ENCODE results near the gene ADCY4. TPM values are rescaled to one million over a fixed set of nuclear protein-coding genes. Genes with fewer than 3 reads are reported as not detected.

Gene ADCY4
- total RNA-seq, 2 experiments from 2014 or later, result 1.4 to 1.8 TPM

- ATAC-seq, result no peak
- Mint-ChIP-seq H3K9me3 (ENCODE audit: low read depth) (no peaks in the 10 kb centered on the region), H3K27ac (peak overlapping the region; percentile 97), H3K36me3 (ENCODE audit: low read depth) (peaks cover 21% of the 10 kb centered on the region), H3K4me3 (peak overlapping the region; percentile 83), H3K27me3 (no peaks in the 10 kb centered on the region), H3K4me1 (peaks cover 51% of the 10 kb centered on the region)
- ChIA-PET POLR2A (interaction anchor here (0.7 to 1.7 kb wide), 11 partner anchors 8 to 1682 kb away, joined by 3 to 12 read pairs (median 5); partner anchors contain the start of genes CIDEB, DCAF11, LTB4R and NRL), CTCF (interaction anchor here (0.7 to 6.5 kb wide), 15 partner anchors 11 to 206 kb away, joined by 3 to 36 read pairs (median 8); partner anchors contain the start of genes CIDEB, DHRS1, MDP1 and NOP9)
- DNase-seq, result no peak
- intact Hi-C loops (cut with DNase I, micrococcal nuclease), result loop anchor here (1.0 to 10.0 kb wide), 17 partner anchors 25 to 717 kb away; partner anchors contain the start of genes CHMP4A (in 2 of the 2), GMPR2 (in 2 of the 2), NEDD8 (in 2 of the 2) and TINF2 (in 2 of the 2)
Observed at GRCh38 chr14:24271834-24272263, 63.0 kb downstream of the ADCY4 start.

- peak within 1 kb of the TSS; percentile 83 for H3K4me3 Mint-ChIP-seq
- no peaks in the 10 kb centered on the region for H3K27me3 Mint-ChIP-seq
- DNase-seq (peak; percentile 94), ATAC-seq (peak; percentile 85)
- peaks cover 26% of the 10 kb centered on the region for H3K36me3 Mint-ChIP-seq (ENCODE audit: low read depth)
- POLR2A ChIA-PET, result interaction anchor here (0.6 to 1.7 kb wide), 10 partner anchors 8 to 157 kb away, joined by 3 to 12 read pairs (median 5); partner anchors contain the start of genes CIDEB, DCAF11, LTB4R and NRL
- H3K27ac Mint-ChIP-seq, result peak within 1 kb of the TSS; percentile 97
- intact Hi-C loops (cut with DNase I, micrococcal nuclease), result loop anchor here (1.0 to 10.0 kb wide), 17 partner anchors 24 to 716 kb away; partner anchors contain the start of genes CHMP4A (in 2 of the 2), GMPR2 (in 2 of the 2), NEDD8 (in 2 of the 2) and TINF2 (in 2 of the 2)
- no peaks in the 10 kb centered on the region for H3K9me3 Mint-ChIP-seq (ENCODE audit: low read depth)
- CTCF ChIA-PET, result interaction anchor here (0.6 to 6.5 kb wide), 14 partner anchors 12 to 83 kb away, joined by 3 to 36 read pairs (median 8); partner anchors contain the start of genes CIDEB, DHRS1, IPO4 and MDP1
- H3K4me1 Mint-ChIP-seq, result peaks cover 46% of the 10 kb centered on the region
Observed at GRCh38 chr14:24271134-24271833, 63.6 kb downstream of the ADCY4 start, which contains the start of gene RABGGTA. TSS of gene RABGGTA (minus strand) at chr14:24271597. CDS start at chr14:24271115, 482 bp downstream.

GRCh38 chr14:24270537-24271133 lies 64.2 kb downstream of the ADCY4 start:
- no peaks in the 10 kb centered on the region for H3K27me3 Mint-ChIP-seq
- peak overlapping the region; percentile 83 for H3K4me3 Mint-ChIP-seq
- peaks cover 26% of the 10 kb centered on the region for H3K36me3 Mint-ChIP-seq (ENCODE audit: low read depth)
- no peaks in the 10 kb centered on the region for H3K9me3 Mint-ChIP-seq (ENCODE audit: low read depth)
- H3K27ac Mint-ChIP-seq, result peak overlapping the region; percentile 96
- H3K4me1 Mint-ChIP-seq, result peaks cover 45% of the 10 kb centered on the region
- POLR2A ChIA-PET, result interaction anchor here (0.6 to 2.0 kb wide), 12 partner anchors 8 to 156 kb away, joined by 3 to 12 read pairs (median 5); partner anchors contain the start of genes CIDEB, DCAF11, LTB4R and NRL
- no peak for DNase-seq
- intact Hi-C loops (cut with DNase I, micrococcal nuclease), result loop anchor here (1.0 to 10.0 kb wide), 17 partner anchors 23 to 716 kb away; partner anchors contain the start of genes CHMP4A (in 2 of the 2), GMPR2 (in 2 of the 2), NEDD8 (in 2 of the 2) and TINF2 (in 2 of the 2)
- CTCF ChIA-PET, result interaction anchor here (0.6 to 6.5 kb wide), 14 partner anchors 13 to 82 kb away, joined by 3 to 36 read pairs (median 8); partner anchors contain the start of genes CIDEB, DHRS1, IPO4 and MDP1
- no peak for ATAC-seq

GRCh38 chr14:24269910-24270536 lies 64.8 kb downstream of the ADCY4 start:
- H3K36me3 Mint-ChIP-seq (ENCODE audit: low read depth), result peaks cover 26% of the 10 kb centered on the region
- H3K27ac Mint-ChIP-seq, result no peak overlapping the region
- no peaks in the 10 kb centered on the region for H3K27me3 Mint-ChIP-seq
- intact Hi-C loops (cut with DNase I, micrococcal nuclease), result loop anchor here (5.0 to 10.0 kb wide), 4 partner anchors 38 to 715 kb away; partner anchors contain the start of genes CARMIL3 (in 1 of the 2), GMPR2 (in 1 of the 2), NEDD8 (in 1 of the 2) and THTPA (in 1 of the 2)
- H3K4me3 Mint-ChIP-seq, result peak overlapping the region; percentile 83
- POLR2A ChIA-PET, result interaction anchor here (1.1 to 2.0 kb wide), 4 partner anchors 9 to 28 kb away, joined by 4 to 6 read pairs (median 5); partner anchors contain the start of gene TINF2
- DNase-seq (no peak), ATAC-seq (no peak)
- no peaks in the 10 kb centered on the region for H3K9me3 Mint-ChIP-seq (ENCODE audit: low read depth)
- CTCF ChIA-PET, result interaction anchor here (0.7 to 6.5 kb wide), 11 partner anchors 13 to 143 kb away, joined by 3 to 36 read pairs (median 7); partner anchors contain the start of genes CIDEB, MDP1, TINF2 and TM9SF1
- H3K4me1 Mint-ChIP-seq, result peaks cover 39% of the 10 kb centered on the region

GRCh38 chr14:24269368-24269767 lies 65.5 kb downstream of the ADCY4 start:
- ATAC-seq, result no peak
- H3K27ac Mint-ChIP-seq, result no peak overlapping the region
- POLR2A ChIA-PET, result interaction anchor here (1.1 to 2.0 kb wide), 3 partner anchors 10 to 27 kb away, joined by 4 to 6 read pairs (median 5); partner anchors contain the start of gene TINF2

More at GRCh38 chr14:24269368-24269767, 65.5 kb downstream of the ADCY4 start:
- Mint-ChIP-seq H3K27me3 (no peaks in the 10 kb centered on the region), H3K4me3 (no peak overlapping the region), H3K4me1 (peaks cover 36% of the 10 kb centered on the region), H3K36me3 (ENCODE audit: low read depth) (peaks cover 26% of the 10 kb centered on the region), H3K9me3 (ENCODE audit: low read depth) (no peaks in the 10 kb centered on the region)
- intact Hi-C loops (cut with DNase I, micrococcal nuclease), result no loop called here
- CTCF ChIA-PET, result interaction anchor here (0.7 to 4.8 kb wide), 8 partner anchors 18 to 173 kb away, joined by 3 to 25 read pairs (median 6); partner anchors contain the start of genes CIDEB, MDP1 and TINF2
- DNase-seq, result no peak

Other genes starting within 250 kb of the ADCY4 start
- gene PCK2, start 240.8 kb downstream of the ADCY4 start, total RNA-seq, result 100 to 1,000 TPM; 101 to 115 TPM
- 10 to 100 TPM; 74.0 to 86.2 TPM for gene DCAF11, start 220.3 kb downstream of the ADCY4 start, total RNA-seq
- gene NRL, start 220.1 kb downstream of the ADCY4 start, total RNA-seq, result 1 to 10 TPM; 1.5 to 1.6 TPM
- gene FITM1, start 204.4 kb downstream of the ADCY4 start, total RNA-seq, result under 1 TPM in 1 of 2 experiments, not detected in 1; 0.53 TPM
- 100 to 1,000 TPM; 414 to 418 TPM for gene PSME1, start 198.9 kb downstream of the ADCY4 start, total RNA-seq
- 10 to 100 TPM; 36.9 to 46.7 TPM for gene EMC9, start 193.5 kb downstream of the ADCY4 start, total RNA-seq
- 100 to 1,000 TPM; 445 to 459 TPM for gene PSME2, start 188.5 kb downstream of the ADCY4 start, total RNA-seq
- 10 to 100 TPM; 73.7 to 98.4 TPM for gene RNF31, start 187.6 kb downstream of the ADCY4 start, total RNA-seq
- gene IRF9, start 173.8 kb downstream of the ADCY4 start, total RNA-seq, result 100 to 1,000 TPM; 172 to 209 TPM
- gene REC8, start 163.0 kb downstream of the ADCY4 start, total RNA-seq, result 10 to 100 TPM; 25.6 to 27.7 TPM
- 10 to 100 TPM; 73.4 to 73.7 TPM for gene IPO4, start 146.3 kb downstream of the ADCY4 start, total RNA-seq
- 10 to 100 TPM; 17.0 to 24.4 TPM for gene TM9SF1, start 139.6 kb downstream of the ADCY4 start, total RNA-seq
- gene TSSK4, start 129.4 kb downstream of the ADCY4 start, total RNA-seq, result under 1 TPM; 0.14 to 0.30 TPM
- 10 to 100 TPM; 48.8 to 73.0 TPM for gene CHMP4A, start 121.6 kb downstream of the ADCY4 start, total RNA-seq
- gene MDP1, start 119.0 kb downstream of the ADCY4 start, total RNA-seq, result 10 to 100 TPM in 1 of 2 experiments, 1 to 10 TPM in 1; 4.5 to 11.7 TPM
- 100 to 1,000 TPM; 187 to 217 TPM for gene NEDD8, start 102.7 kb downstream of the ADCY4 start, total RNA-seq
- gene GMPR2, start 102.1 kb downstream of the ADCY4 start, total RNA-seq, result 10 to 100 TPM; 56.7 to 59.6 TPM
- gene TINF2, start 92.4 kb downstream of the ADCY4 start, total RNA-seq, result 100 to 1,000 TPM in 1 of 2 experiments, 10 to 100 TPM in 1; 87.4 to 108 TPM
- 1 to 10 TPM; 4.8 to 7.4 TPM for gene TGM1, start 71.9 kb downstream of the ADCY4 start, total RNA-seq
- gene RABGGTA, start 63.5 kb downstream of the ADCY4 start, total RNA-seq, result 10 to 100 TPM; 52.1 to 56.0 TPM
- gene DHRS1, start 35.3 kb downstream of the ADCY4 start, total RNA-seq, result 10 to 100 TPM; 11.7 to 14.6 TPM
- gene NOP9, start 35.2 kb downstream of the ADCY4 start, total RNA-seq, result 10 to 100 TPM; 24.4 to 32.5 TPM
- gene CIDEB, start 27.1 kb downstream of the ADCY4 start, total RNA-seq, result 10 to 100 TPM; 11.1 to 14.0 TPM
- 1 to 10 TPM; 7.5 to 9.5 TPM for gene LTB4R2, start 24.9 kb downstream of the ADCY4 start, total RNA-seq
- 10 to 100 TPM; 10.1 to 14.2 TPM for gene LTB4R, start 23.6 kb downstream of the ADCY4 start, total RNA-seq
- gene RIPK3, start 4.9 kb upstream of the ADCY4 start, total RNA-seq, result 1 to 10 TPM; 8.9 to 9.4 TPM
- under 1 TPM; 0.11 to 0.30 TPM for gene NFATC4, start 33.1 kb upstream of the ADCY4 start, total RNA-seq
- gene NYNRIN, start 63.9 kb upstream of the ADCY4 start, total RNA-seq, result under 1 TPM; 0.07 to 0.16 TPM
- gene CBLN3, start 94.6 kb upstream of the ADCY4 start, total RNA-seq, result 10 to 100 TPM; 11.6 to 12.2 TPM
- 10 to 100 TPM; 50.6 to 58.1 TPM for gene KHNYN, start 94.9 kb upstream of the ADCY4 start, total RNA-seq
- 10 to 100 TPM; 40.9 to 47.8 TPM for gene SDR39U1, start 107.7 kb upstream of the ADCY4 start, total RNA-seq
- gene CMA1, start 173.2 kb upstream of the ADCY4 start, total RNA-seq, result under 1 TPM in 1 of 2 experiments, not detected in 1; 0.39 TPM
- gene CTSG, start 241.2 kb upstream of the ADCY4 start, total RNA-seq, result under 1 TPM in 1 of 2 experiments, not detected in 1; 0.35 TPM